CD4-positive, alpha-beta T cell treated with Interleukin-15 for 4 hours (primary cell): ENCODE data around the gene SLC7A5.
"Not testable (repeated sequence)": the region's sequence is repeated elsewhere in the genome, so short reads cannot be mapped to it uniquely, and the experiment has no call there.

ENCODE experiments used
- DNase-seq: peaks from one replicate; pipeline ENCODE4 v3.0.0-alpha.2; 2020; ENCODE audit warnings: low spot score

Gene SLC7A5

GRCh38 chr16:87832741-87833502, 36.4 kb downstream of the SLC7A5 start:
- no peak for DNase-seq

GRCh38 chr16:87832137-87832527, 37.2 kb downstream of the SLC7A5 start:
- DNase-seq: no peak

- DNase-seq: no peak
Measured at GRCh38 chr16:87831421-87832136, 37.7 kb downstream of the SLC7A5 start.

GRCh38 chr16:87830673-87831420, 38.5 kb downstream of the SLC7A5 start:
- DNase-seq: no peak

GRCh38 chr16:87829988-87830672, 39.2 kb downstream of the SLC7A5 start:
- no peak for DNase-seq

GRCh38 chr16:87829622-87829980, 39.7 kb downstream of the SLC7A5 start:
- DNase-seq: no peak

GRCh38 chr16:87828907-87829621, 40.2 kb downstream of the SLC7A5 start:
- no peak for DNase-seq

GRCh38 chr16:87828071-87828906, 41.0 kb downstream of the SLC7A5 start:
- no peak for DNase-seq

GRCh38 chr16:87827588-87827915, 41.8 kb downstream of the SLC7A5 start:
- DNase-seq: not testable (repeated sequence)

GRCh38 chr16:87826798-87827587, 42.3 kb downstream of the SLC7A5 start:
- DNase-seq: no peak

- not testable (repeated sequence) for DNase-seq
Measured at GRCh38 chr16:87826407-87826797, 42.9 kb downstream of the SLC7A5 start.

GRCh38 chr16:87825842-87826120, 43.5 kb downstream of the SLC7A5 start:
- DNase-seq: not testable (repeated sequence)

GRCh38 chr16:87824991-87825841, 44.1 kb downstream of the SLC7A5 start:
- DNase-seq: no peak

GRCh38 chr16:87824016-87824990, 45.0 kb downstream of the SLC7A5 start:
- no peak for DNase-seq

GRCh38 chr16:87823181-87823929, 46.0 kb downstream of the SLC7A5 start:
- DNase-seq: no peak

GRCh38 chr16:87822108-87822970, 47.0 kb downstream of the SLC7A5 start:
- no peak for DNase-seq
